ENCODE data around the gene TMEM53. TPM values are rescaled to one million over a fixed set of nuclear protein-coding genes. Genes with fewer than 3 reads are reported as not detected.
A peak's percentile ranks its signal among the peaks of the same experiment; 100 is the strongest.

TMEM53 gene
- total RNA-seq, 1 experiment from 2014 or later = 8.2 TPM

GRCh38 chr1:44721485-44722361 lies 47.4 kb upstream of the TMEM53 start (continued):
- TF ChIP-seq, protein P1, sequence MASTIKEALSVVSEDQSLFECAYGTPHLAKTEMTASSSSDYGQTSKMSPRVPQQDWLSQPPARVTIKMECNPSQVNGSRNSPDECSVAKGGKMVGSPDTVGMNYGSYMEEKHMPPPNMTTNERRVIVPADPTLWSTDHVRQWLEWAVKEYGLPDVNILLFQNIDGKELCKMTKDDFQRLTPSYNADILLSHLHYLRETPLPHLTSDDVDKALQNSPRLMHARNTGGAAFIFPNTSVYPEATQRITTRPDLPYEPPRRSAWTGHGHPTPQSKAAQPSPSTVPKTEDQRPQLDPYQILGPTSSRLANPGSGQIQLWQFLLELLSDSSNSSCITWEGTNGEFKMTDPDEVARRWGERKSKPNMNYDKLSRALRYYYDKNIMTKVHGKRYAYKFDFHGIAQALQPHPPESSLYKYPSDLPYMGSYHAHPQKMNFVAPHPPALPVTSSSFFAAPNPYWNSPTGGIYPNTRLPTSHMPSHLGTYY (CRISPR knock-in tag; IDR thresholded peaks at IDR 0.05) = peak; percentile 100
- TF ChIP-seq, protein P2, sequence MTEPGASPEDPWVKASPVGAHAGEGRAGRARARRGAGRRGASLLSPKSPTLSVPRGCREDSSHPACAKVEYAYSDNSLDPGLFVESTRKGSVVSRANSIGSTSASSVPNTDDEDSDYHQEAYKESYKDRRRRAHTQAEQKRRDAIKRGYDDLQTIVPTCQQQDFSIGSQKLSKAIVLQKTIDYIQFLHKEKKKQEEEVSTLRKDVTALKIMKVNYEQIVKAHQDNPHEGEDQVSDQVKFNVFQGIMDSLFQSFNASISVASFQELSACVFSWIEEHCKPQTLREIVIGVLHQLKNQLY (CRISPR knock-in tag; IDR thresholded peaks at IDR 0.05) = peak; percentile 95; the same call in 1 of the 2 replicates
- peak; percentile 94 for TF ChIP-seq CREB1 (CRISPR knock-in tag; IDR thresholded peaks at IDR 0.05)
- no peak for TF ChIP-seq IRF2 (CRISPR knock-in tag; IDR thresholded peaks at IDR 0.05; ENCODE audit: borderline replicate concordance, low read depth)
- TF ChIP-seq RELA (CRISPR knock-in tag; IDR thresholded peaks at IDR 0.05; ENCODE audit: borderline replicate concordance) = no peak
- TF ChIP-seq ZNF281 (CRISPR knock-in tag; IDR thresholded peaks at IDR 0.05) = peak; percentile 81
- TF ChIP-seq NR3C1 (CRISPR knock-in tag; conservative IDR thresholded peaks at IDR 0.05; ENCODE audit: low read depth) = no peak
- TF ChIP-seq FOXJ3 (CRISPR knock-in tag; IDR thresholded peaks at IDR 0.05; ENCODE audit: borderline replicate concordance) = peak; percentile 88; the same call in 1 of the 2 replicates
- 0 out of 2 replicates have a peak, but pooled peaks have one; percentile 69 for TF ChIP-seq TCF7 (CRISPR knock-in tag; IDR thresholded peaks at IDR 0.05; ENCODE audit: low read depth)
- peak; percentile 87 for TF ChIP-seq MYBL2 (CRISPR knock-in tag; IDR thresholded peaks at IDR 0.05)
- peak; percentile 78 for TF ChIP-seq FOXK1 (CRISPR knock-in tag; IDR thresholded peaks at IDR 0.05)
- TF ChIP-seq MXD4 (CRISPR knock-in tag; IDR thresholded peaks at IDR 0.05; ENCODE audit: borderline replicate concordance) = peak; percentile 39; the same call in 1 of the 2 replicates
- TF ChIP-seq ZNF423 (CRISPR knock-in tag; IDR thresholded peaks at IDR 0.05) = 0 out of 2 replicates have a peak, but pooled peaks have one; percentile 13
- no peak for TF ChIP-seq OVOL2 (CRISPR knock-in tag; IDR thresholded peaks at IDR 0.05; ENCODE audit: borderline replicate concordance)
- TF ChIP-seq, protein P3, sequence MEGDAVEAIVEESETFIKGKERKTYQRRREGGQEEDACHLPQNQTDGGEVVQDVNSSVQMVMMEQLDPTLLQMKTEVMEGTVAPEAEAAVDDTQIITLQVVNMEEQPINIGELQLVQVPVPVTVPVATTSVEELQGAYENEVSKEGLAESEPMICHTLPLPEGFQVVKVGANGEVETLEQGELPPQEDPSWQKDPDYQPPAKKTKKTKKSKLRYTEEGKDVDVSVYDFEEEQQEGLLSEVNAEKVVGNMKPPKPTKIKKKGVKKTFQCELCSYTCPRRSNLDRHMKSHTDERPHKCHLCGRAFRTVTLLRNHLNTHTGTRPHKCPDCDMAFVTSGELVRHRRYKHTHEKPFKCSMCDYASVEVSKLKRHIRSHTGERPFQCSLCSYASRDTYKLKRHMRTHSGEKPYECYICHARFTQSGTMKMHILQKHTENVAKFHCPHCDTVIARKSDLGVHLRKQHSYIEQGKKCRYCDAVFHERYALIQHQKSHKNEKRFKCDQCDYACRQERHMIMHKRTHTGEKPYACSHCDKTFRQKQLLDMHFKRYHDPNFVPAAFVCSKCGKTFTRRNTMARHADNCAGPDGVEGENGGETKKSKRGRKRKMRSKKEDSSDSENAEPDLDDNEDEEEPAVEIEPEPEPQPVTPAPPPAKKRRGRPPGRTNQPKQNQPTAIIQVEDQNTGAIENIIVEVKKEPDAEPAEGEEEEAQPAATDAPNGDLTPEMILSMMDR (IDR thresholded peaks at IDR 0.05) = no peak
- TF ChIP-seq, protein P4, sequence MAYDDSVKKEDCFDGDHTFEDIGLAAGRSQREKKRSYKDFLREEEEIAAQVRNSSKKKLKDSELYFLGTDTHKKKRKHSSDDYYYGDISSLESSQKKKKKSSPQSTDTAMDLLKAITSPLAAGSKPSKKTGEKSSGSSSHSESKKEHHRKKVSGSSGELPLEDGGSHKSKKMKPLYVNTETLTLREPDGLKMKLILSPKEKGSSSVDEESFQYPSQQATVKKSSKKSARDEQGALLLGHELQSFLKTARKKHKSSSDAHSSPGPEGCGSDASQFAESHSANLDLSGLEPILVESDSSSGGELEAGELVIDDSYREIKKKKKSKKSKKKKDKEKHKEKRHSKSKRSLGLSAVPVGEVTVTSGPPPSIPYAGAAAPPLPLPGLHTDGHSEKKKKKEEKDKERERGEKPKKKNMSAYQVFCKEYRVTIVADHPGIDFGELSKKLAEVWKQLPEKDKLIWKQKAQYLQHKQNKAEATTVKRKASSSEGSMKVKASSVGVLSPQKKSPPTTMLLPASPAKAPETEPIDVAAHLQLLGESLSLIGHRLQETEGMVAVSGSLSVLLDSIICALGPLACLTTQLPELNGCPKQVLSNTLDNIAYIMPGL (CRISPR knock-in tag; IDR thresholded peaks at IDR 0.05) = no peak
- TF ChIP-seq RORB (CRISPR knock-in tag; IDR thresholded peaks at IDR 0.05) = no peak
- peak; percentile 84 for TF ChIP-seq SP1 (CRISPR knock-in tag; conservative IDR thresholded peaks at IDR 0.05)
- TF ChIP-seq SMAD3 (CRISPR knock-in tag; IDR thresholded peaks at IDR 0.05; ENCODE audit: borderline replicate concordance) = peak; percentile 96
- TF ChIP-seq GABPB1 (CRISPR knock-in tag; IDR thresholded peaks at IDR 0.05) = peak; percentile 50; the same call in 1 of the 2 replicates
- TF ChIP-seq STAT6 (CRISPR knock-in tag; conservative IDR thresholded peaks at IDR 0.05; ENCODE audit: low read depth) = no peak
- TF ChIP-seq ZNF219 (CRISPR knock-in tag; IDR thresholded peaks at IDR 0.05; ENCODE audit: borderline replicate concordance) = no peak
- TF ChIP-seq CBFB (CRISPR knock-in tag; IDR thresholded peaks at IDR 0.05; ENCODE audit: low read depth) = no peak
- TF ChIP-seq CDX4 (CRISPR knock-in tag; IDR thresholded peaks at IDR 0.05; ENCODE audit: borderline replicate concordance) = peak; percentile 78; the same call in 1 of the 2 replicates
- no peak for TF ChIP-seq ZNF138 (CRISPR knock-in tag; conservative IDR thresholded peaks at IDR 0.05)
- TF ChIP-seq HMGA2 (CRISPR knock-in tag; IDR thresholded peaks at IDR 0.05) = no peak
- peak; percentile 100 for TF ChIP-seq ZNF416 (CRISPR knock-in tag; IDR thresholded peaks at IDR 0.05)
